ENCODE data around the gene GATAD2A. TPM values are rescaled to one million over a fixed set of nuclear protein-coding genes. Genes with fewer than 3 reads are reported as not detected.
A peak's percentile ranks its signal among the peaks of the same experiment; 100 is the strongest.

The GATAD2A gene
- polyA plus RNA-seq, 2 donors, result 13.9 to 21.0 TPM

DNA sequence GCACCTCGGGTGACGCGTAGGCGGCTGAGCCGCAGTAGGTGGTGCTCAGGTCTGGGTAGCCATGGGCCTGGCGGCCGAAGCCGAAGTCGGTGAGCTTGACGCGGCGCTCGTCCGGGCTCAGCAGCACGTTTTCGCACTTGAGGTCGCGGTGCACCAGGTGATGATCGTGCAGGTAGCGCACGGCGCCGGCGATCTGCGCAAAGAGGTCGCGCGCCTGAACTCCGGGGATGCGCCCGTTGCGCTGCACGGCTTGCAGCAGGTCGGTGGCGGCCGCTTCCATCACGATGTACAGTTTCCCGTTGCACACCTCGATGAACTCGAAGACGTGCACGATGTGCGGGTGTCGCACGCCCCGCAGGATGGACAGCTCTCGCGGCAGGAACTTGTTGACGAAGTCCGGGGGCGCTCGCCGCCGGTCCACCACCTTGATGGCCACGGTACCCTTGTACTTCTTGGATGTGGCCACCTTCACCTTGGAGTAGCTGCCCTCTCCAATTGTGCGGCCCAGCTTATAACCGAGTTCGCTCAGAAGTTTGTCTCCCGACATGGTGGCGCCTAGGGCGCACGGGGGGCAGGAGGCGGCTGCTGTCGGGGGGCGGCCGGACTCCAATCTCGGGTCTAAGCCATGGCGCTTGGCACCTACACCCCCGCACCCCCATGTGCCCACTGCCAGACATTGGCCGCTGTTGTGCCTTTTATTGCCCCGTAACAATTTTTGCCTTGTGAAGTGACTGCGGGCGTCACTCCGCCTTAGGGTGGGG is 109.6 kb downstream of the GATAD2A start, which contains the start of gene TSSK6:
Gene TSSK6 (minus strand): TSS at position 668 of the 761 bp plus-strand sequence. CDS start 121 bp downstream, at position 547.
- Histone ChIP-seq H3K27me3 (ENCODE audit: control insufficient read depth in 1 of 2, insufficient read depth in 2 of 2, low read length in 2 of 2) (no peaks in the 10 kb centered on the region), H3K4me1 (ENCODE audit: control insufficient read depth in 2 of 2, insufficient read depth in 2 of 2, low read length in 1 of 2) (peaks cover 0 to 14% of the 10 kb centered on the region in 2 donors), H3K36me3 (ENCODE audit: control insufficient read depth in 2 of 2, insufficient read depth in 2 of 2, low read length in 1 of 2) (no peaks in the 10 kb centered on the region), H3K27ac (ENCODE audit: low read depth in 2 of 2, low read length in 1 of 2) (peak within 1 kb of the TSS; percentile 72 to 86), H3K9me3 (ENCODE audit: control insufficient read depth in 2 of 2, insufficient read depth in 1 of 2, low read depth in 1 of 2, low read length in 1 of 2) (peaks cover 0 to 9% of the 10 kb centered on the region in 2 donors), H3K4me3 (ENCODE audit: low read depth in 1 of 2, low read length in 2 of 2) (peak within 1 kb of the TSS; percentile 77 to 85)
- 87 to 89% methylated on average over 72 to 74 of the region's 74 CpGs for WGBS, 2 donors

DNA sequence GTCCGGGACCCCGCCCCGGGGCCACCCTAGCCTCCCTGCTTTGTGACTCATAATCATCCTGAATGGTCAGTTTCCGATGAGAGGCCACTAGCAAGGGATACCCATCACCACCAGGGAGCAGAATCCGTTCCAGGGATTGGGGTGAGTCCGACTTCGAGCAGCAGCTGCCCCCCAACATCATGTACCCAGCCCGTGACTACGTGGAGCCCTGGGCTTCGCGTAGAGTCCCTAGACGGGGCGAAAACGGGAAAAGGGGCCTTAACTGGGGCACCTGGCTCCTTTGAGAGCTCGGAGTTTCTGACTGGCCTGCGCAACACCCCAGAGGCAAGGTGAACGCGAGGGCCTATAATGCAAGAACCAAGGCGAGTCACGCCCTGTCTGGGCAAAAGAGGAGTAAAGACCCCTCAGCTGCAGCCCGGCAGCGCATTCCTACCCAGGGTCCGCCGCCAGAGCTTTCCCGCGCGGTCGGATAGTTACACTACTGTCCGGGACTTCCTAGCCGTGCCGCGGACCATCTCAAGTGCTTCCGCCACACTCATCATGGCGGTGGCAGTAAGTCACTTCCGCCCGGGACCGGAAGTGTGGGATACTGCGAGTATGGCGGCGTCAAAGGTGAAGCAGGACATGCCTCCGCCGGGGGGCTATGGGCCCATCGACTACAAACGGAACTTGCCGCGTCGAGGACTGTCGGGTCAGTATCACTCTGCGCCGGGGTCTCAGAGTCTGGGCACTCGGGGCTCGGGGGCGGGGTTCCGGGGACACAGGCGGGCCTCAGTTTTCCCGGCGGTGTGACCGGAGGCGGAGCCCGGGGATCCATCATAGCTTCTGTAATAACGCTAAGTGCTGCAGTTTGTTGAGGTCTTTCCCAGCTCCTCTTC is 110.4 kb downstream of the GATAD2A start, which contains the start of gene NDUFA13:
Gene NDUFA13 (plus strand): TSS at position 584 of the 878 bp plus-strand sequence. CDS start 14 bp downstream, at position 598.
- H3K36me3 ChIP-seq (ENCODE audit: control insufficient read depth in 2 of 2, insufficient read depth in 2 of 2, low read length in 1 of 2), result no peaks in the 10 kb centered on the region
- peak within 1 kb of the TSS; percentile 72 to 86 for H3K27ac ChIP-seq (ENCODE audit: low read depth in 2 of 2, low read length in 1 of 2)
- H3K4me3 ChIP-seq (ENCODE audit: low read depth in 1 of 2, low read length in 2 of 2), result peak within 1 kb of the TSS; percentile 77 to 85
- H3K4me1 ChIP-seq (ENCODE audit: control insufficient read depth in 2 of 2, insufficient read depth in 2 of 2, low read length in 1 of 2), result peaks cover 0 to 11% of the 10 kb centered on the region in 2 donors
- H3K27me3 ChIP-seq (ENCODE audit: control insufficient read depth in 1 of 2, insufficient read depth in 2 of 2, low read length in 2 of 2), result no peaks in the 10 kb centered on the region
- WGBS, 2 donors, result 4 to 6% methylated on average over 60 to 61 of the region's 61 CpGs
- peaks cover 0 to 9% of the 10 kb centered on the region in 2 donors for H3K9me3 ChIP-seq (ENCODE audit: control insufficient read depth in 2 of 2, insufficient read depth in 1 of 2, low read depth in 1 of 2, low read length in 1 of 2)

- Histone ChIP-seq H3K4me1 (ENCODE audit: control insufficient read depth in 2 of 2, insufficient read depth in 2 of 2, low read length in 1 of 2) (peaks cover 0 to 11% of the 10 kb centered on the region in 2 donors), H3K9me3 (ENCODE audit: control insufficient read depth in 2 of 2, insufficient read depth in 1 of 2, low read depth in 1 of 2, low read length in 1 of 2) (peaks cover 0 to 9% of the 10 kb centered on the region in 2 donors), H3K4me3 (ENCODE audit: low read depth in 1 of 2, low read length in 2 of 2) (peak overlapping the region in 1 of 2 donors; percentile 85), H3K27me3 (ENCODE audit: control insufficient read depth in 1 of 2, insufficient read depth in 2 of 2, low read length in 2 of 2) (no peaks in the 10 kb centered on the region), H3K36me3 (ENCODE audit: control insufficient read depth in 2 of 2, insufficient read depth in 2 of 2, low read length in 1 of 2) (no peaks in the 10 kb centered on the region), H3K27ac (ENCODE audit: low read depth in 2 of 2, low read length in 1 of 2) (no peak overlapping the region)
- WGBS, 2 donors, result 80 to 86% methylated on average over 10 of the region's 10 CpGs
These were observed 111.8 kb downstream of the GATAD2A start for GRCh38 chr19:19517235-19517619.

DNA sequence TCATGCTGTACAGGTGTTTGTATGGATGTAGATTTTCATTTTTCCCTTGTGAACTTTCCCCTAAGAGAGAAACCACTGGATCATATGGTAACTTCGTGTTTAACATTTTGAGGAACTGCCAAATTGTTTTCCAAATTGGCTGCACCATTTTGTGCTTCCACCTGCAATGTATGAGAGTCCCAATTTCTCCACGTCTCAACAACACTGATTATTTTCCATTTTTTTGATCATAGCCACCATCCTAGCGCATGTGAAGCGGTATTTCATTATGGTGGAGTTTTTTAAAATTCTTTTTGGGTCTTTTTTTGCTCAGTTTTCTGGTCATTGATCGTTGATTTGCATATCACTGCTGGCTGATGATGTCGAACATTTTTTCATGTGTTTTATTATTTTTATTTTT is 115.5 kb downstream of the GATAD2A start:
- WGBS, 2 donors, result 77 to 85% methylated on average over 6 of the region's 6 CpGs
- no peaks in the 10 kb centered on the region for H3K27me3 ChIP-seq (ENCODE audit: control insufficient read depth in 1 of 2, insufficient read depth in 2 of 2, low read length in 2 of 2)
- H3K36me3 ChIP-seq (ENCODE audit: control insufficient read depth in 2 of 2, insufficient read depth in 2 of 2, low read length in 1 of 2), result peaks cover 0 to 1% of the 10 kb centered on the region in 2 donors
- no peak overlapping the region for H3K4me3 ChIP-seq (ENCODE audit: low read depth in 1 of 2, low read length in 2 of 2)
- no peak overlapping the region for H3K27ac ChIP-seq (ENCODE audit: low read depth in 2 of 2, low read length in 1 of 2)
- no peaks in the 10 kb centered on the region for H3K9me3 ChIP-seq (ENCODE audit: control insufficient read depth in 2 of 2, insufficient read depth in 1 of 2, low read depth in 1 of 2, low read length in 1 of 2)
- no peaks in the 10 kb centered on the region for H3K4me1 ChIP-seq (ENCODE audit: control insufficient read depth in 2 of 2, insufficient read depth in 2 of 2, low read length in 1 of 2)

GRCh38 chr19:19523177-19523576 is 117.7 kb downstream of the GATAD2A start:
- Histone ChIP-seq H3K4me1 (ENCODE audit: control insufficient read depth in 2 of 2, insufficient read depth in 2 of 2, low read length in 1 of 2) (no peaks in the 10 kb centered on the region), H3K4me3 (ENCODE audit: low read depth in 1 of 2, low read length in 2 of 2) (no peak overlapping the region), H3K27ac (ENCODE audit: low read depth in 2 of 2, low read length in 1 of 2) (no peak overlapping the region), H3K27me3 (ENCODE audit: control insufficient read depth in 1 of 2, insufficient read depth in 2 of 2, low read length in 2 of 2) (no peaks in the 10 kb centered on the region), H3K36me3 (ENCODE audit: control insufficient read depth in 2 of 2, insufficient read depth in 2 of 2, low read length in 1 of 2) (peaks cover 0 to 13% of the 10 kb centered on the region in 2 donors), H3K9me3 (ENCODE audit: control insufficient read depth in 2 of 2, insufficient read depth in 1 of 2, low read depth in 1 of 2, low read length in 1 of 2) (no peaks in the 10 kb centered on the region)
- WGBS, 2 donors, result 86 to 92% methylated on average over 3 of the region's 3 CpGs

DNA sequence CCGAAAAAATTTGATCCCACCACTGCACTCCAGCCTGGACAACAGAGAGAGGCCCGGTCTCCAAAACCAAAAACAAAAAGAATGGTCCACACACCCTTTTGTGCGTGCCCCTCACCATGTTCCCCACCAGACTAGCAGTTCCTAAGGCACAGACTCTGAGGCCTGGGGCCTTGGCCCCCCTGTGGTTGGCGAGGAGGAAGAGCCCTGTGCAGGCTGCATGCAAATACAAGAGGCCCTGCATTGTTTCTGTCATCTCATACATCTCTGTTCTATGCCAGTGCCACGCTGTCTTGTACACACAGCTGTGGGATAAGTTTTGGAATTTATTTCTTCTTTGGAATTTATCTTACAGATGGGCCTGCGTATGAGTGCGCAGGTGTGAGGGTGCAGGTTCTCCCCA is 118.6 kb downstream of the GATAD2A start:
- WGBS, 2 donors, result 89 to 94% methylated on average over 7 of the region's 7 CpGs
- Histone ChIP-seq H3K4me3 (ENCODE audit: low read depth in 1 of 2, low read length in 2 of 2) (no peak overlapping the region), H3K4me1 (ENCODE audit: control insufficient read depth in 2 of 2, insufficient read depth in 2 of 2, low read length in 1 of 2) (no peaks in the 10 kb centered on the region), H3K27me3 (ENCODE audit: control insufficient read depth in 1 of 2, insufficient read depth in 2 of 2, low read length in 2 of 2) (no peaks in the 10 kb centered on the region), H3K36me3 (ENCODE audit: control insufficient read depth in 2 of 2, insufficient read depth in 2 of 2, low read length in 1 of 2) (peaks cover 0 to 16% of the 10 kb centered on the region in 2 donors), H3K27ac (ENCODE audit: low read depth in 2 of 2, low read length in 1 of 2) (no peak overlapping the region), H3K9me3 (ENCODE audit: control insufficient read depth in 2 of 2, insufficient read depth in 1 of 2, low read depth in 1 of 2, low read length in 1 of 2) (no peaks in the 10 kb centered on the region)

DNA sequence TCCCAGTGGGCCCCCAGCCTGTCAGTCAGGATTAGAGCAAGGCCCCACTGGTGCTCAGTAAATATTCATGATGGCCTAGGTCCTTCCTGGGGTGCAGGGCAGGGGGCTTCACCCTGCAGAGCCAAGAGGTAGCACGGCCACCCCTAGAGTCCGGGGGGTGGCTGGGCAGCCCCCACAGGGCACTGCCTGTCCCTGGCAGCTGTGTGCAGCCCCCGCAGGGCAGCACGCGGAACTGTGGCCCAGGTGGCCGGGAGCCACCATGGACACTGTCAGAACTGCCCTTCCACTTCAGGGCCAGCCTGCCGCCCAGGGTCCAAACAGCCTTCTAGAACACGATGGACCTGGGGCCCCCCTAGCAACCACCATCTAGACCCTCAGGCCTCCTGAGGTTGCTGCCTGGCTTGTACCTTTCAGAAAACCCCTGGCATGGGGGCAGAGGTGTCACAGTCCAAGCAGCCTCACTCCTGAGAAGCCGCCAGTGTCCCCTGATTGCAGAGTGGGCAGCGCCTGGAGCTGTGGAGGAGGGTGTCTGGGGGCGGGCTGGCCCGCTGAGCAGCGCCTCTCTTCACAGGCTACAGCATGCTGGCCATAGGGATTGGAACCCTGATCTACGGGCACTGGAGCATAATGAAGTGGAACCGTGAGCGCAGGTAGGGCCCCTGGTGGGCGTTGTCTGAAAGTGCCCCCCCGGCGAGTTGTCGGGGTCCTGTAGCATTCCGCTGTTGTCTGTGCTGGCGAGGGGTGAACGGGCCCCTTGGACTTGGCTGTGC is 120.3 kb downstream of the GATAD2A start:
- H3K9me3 ChIP-seq (ENCODE audit: control insufficient read depth in 2 of 2, insufficient read depth in 1 of 2, low read depth in 1 of 2, low read length in 1 of 2), result no peaks in the 10 kb centered on the region
- H3K27me3 ChIP-seq (ENCODE audit: control insufficient read depth in 1 of 2, insufficient read depth in 2 of 2, low read length in 2 of 2), result no peaks in the 10 kb centered on the region
- H3K36me3 ChIP-seq (ENCODE audit: control insufficient read depth in 2 of 2, insufficient read depth in 2 of 2, low read length in 1 of 2), result peaks cover 0 to 16% of the 10 kb centered on the region in 2 donors
- H3K4me1 ChIP-seq (ENCODE audit: control insufficient read depth in 2 of 2, insufficient read depth in 2 of 2, low read length in 1 of 2), result no peaks in the 10 kb centered on the region
- H3K4me3 ChIP-seq (ENCODE audit: low read depth in 1 of 2, low read length in 2 of 2), result no peak overlapping the region
- 90 to 91% methylated on average over 23 of the region's 23 CpGs for WGBS, 2 donors
- H3K27ac ChIP-seq (ENCODE audit: low read depth in 2 of 2, low read length in 1 of 2), result no peak overlapping the region

GRCh38 chr19:19526581-19527370 is 121.3 kb downstream of the GATAD2A start:
- no peaks in the 10 kb centered on the region for H3K9me3 ChIP-seq (ENCODE audit: control insufficient read depth in 2 of 2, insufficient read depth in 1 of 2, low read depth in 1 of 2, low read length in 1 of 2)
- no peaks in the 10 kb centered on the region for H3K27me3 ChIP-seq (ENCODE audit: control insufficient read depth in 1 of 2, insufficient read depth in 2 of 2, low read length in 2 of 2)
- 82 to 84% methylated on average over 28 of the region's 28 CpGs for WGBS, 2 donors
- no peaks in the 10 kb centered on the region for H3K4me1 ChIP-seq (ENCODE audit: control insufficient read depth in 2 of 2, insufficient read depth in 2 of 2, low read length in 1 of 2)
- no peak overlapping the region for H3K27ac ChIP-seq (ENCODE audit: low read depth in 2 of 2, low read length in 1 of 2)
- H3K4me3 ChIP-seq (ENCODE audit: low read depth in 1 of 2, low read length in 2 of 2), result no peak overlapping the region
- peaks cover 0 to 16% of the 10 kb centered on the region in 2 donors for H3K36me3 ChIP-seq (ENCODE audit: control insufficient read depth in 2 of 2, insufficient read depth in 2 of 2, low read length in 1 of 2)

Data from esophagus (tissue), 2 donors.